Activated naive CD8-positive, alpha-beta T cell treated with anti-CD3 and anti-CD28 coated beads, Interleukin-2, amount 10 ng/mL, durations not matched to agents 7 days and 5 days (primary cell): Measurements from ENCODE around the gene PTCH2. TPM values are rescaled to one million over a fixed set of nuclear protein-coding genes. Genes with fewer than 3 reads are reported as not detected.
"Not testable (repeated sequence)": the region's sequence is repeated elsewhere in the genome, so short reads cannot be mapped to it uniquely, and the experiment has no call there.

ENCODE experiments used
- ATAC-seq: fragments of 150-1000 bp; cut with Tn5 transposase; one replicate; pipeline ENCODE4 v1.10.0; 2021; ENCODE audit warnings: low read depth, moderate library complexity
- POLR2A ChIA-PET: fragments of 350-600 bp; sonication (Branson Sonifier 250); formaldehyde crosslinking; loops from one replicate; lab custom pipeline; 2021; ENCODE audit warnings: antibody characterized with exemption; lab: Charles Lee
- DNase-seq: peaks from one replicate; pipeline ENCODE4 v3.0.0; 2021
- H3K27ac Mint-ChIP-seq: one replicate; pipeline ENCODE4 v1.8.0; 2022; ENCODE audit warnings: mild to moderate bottlenecking, mixed read lengths
- H3K27me3 Mint-ChIP-seq: one replicate; pipeline ENCODE4 v1.8.0; 2022; ENCODE audit warnings: mild to moderate bottlenecking, moderate library complexity, mixed read lengths
- H3K36me3 Mint-ChIP-seq: one replicate; pipeline ENCODE4 v1.8.0; 2021; ENCODE audit warnings: mild to moderate bottlenecking, mixed read lengths
- H3K4me1 Mint-ChIP-seq: one replicate; pipeline ENCODE4 v1.8.0; 2021; ENCODE audit warnings: mixed read lengths
- H3K4me3 Mint-ChIP-seq: one replicate; pipeline ENCODE4 v1.8.0; 2022; ENCODE audit warnings: mild to moderate bottlenecking, moderate library complexity, mixed read lengths
- H3K9me3 Mint-ChIP-seq: one replicate; pipeline ENCODE4 v1.8.0; 2021; ENCODE audit warnings: mixed read lengths
- total RNA-seq, 2 experiments: library from RNA; stranded (reverse); gene quantifications; one replicate each; pipeline ENCODE4 v1.2.3, GENCODE V29; 2021

PTCH2 gene
- total RNA-seq, 2 experiments from 2014 or later = 1.0 to 1.6 TPM

- peaks cover 28% of the 10 kb centered on the region for H3K4me1 Mint-ChIP-seq
- POLR2A ChIA-PET = interaction anchor here (0.7 to 10.1 kb wide), 12 partner anchors 10 to 720 kb away, joined by 3 to 360 read pairs (median 20); partner anchors contain the start of genes ARMH1, BTBD19, HECTD3 and PRDX1
- no peaks in the 10 kb centered on the region for H3K9me3 Mint-ChIP-seq
- H3K27me3 Mint-ChIP-seq = no peaks in the 10 kb centered on the region
- peak overlapping the region; percentile 97 for H3K27ac Mint-ChIP-seq
- H3K36me3 Mint-ChIP-seq = peaks cover 22% of the 10 kb centered on the region
- ATAC-seq (no peak), DNase-seq (peak; percentile 42)
- H3K4me3 Mint-ChIP-seq = peak overlapping the region; percentile 92
These were observed 41.4 kb downstream of the PTCH2 start for GRCh38 chr1:44801491-44802305.

DNA sequence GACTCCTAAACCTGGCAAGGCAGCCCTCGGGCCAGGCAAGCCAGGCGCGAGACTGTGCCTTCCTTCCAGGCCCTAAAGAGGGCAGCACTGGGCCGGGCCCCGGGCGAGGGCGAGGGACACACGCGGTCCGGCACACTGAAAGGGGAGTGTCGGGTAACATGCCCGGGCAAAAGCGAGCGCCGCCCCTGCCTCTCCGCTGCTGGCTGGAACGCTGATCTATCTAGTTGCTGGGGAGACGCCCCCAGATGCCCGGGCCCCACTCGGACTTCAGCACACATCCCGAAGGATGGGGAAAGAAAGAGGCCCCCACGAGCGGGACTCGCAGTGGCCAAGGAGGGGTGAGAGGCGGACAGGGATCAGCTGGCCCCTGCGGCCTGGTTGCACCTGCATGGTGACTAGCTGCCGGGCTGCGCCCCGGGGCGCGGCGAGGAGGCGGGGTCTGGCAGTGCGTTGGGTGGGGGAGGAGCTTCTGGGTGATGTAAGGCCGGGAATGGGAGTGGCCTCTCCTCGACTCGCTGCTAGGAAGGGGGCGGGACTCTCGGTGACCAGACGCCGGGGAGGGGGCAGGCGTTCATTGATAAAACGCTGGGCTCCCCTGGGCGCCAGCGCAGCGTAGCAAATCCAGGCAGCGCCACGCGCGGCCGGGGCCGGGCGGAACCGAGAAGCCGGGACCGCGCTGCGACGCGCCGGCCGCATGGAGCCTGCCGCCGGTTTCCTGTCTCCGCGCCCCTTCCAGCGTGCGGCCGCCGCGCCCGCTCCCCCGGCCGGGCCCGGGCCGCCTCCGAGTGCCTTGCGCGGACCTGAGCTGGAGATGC is 43.1 kb downstream of the PTCH2 start, which contains the start of gene PLK3:
Gene PLK3 (plus strand): TSS at position 608 of the 815 bp plus-strand sequence. CDS start 87 bp downstream, at position 695.
- H3K27ac Mint-ChIP-seq = peak within 1 kb of the TSS; percentile 97
- peaks cover 24% of the 10 kb centered on the region for H3K4me1 Mint-ChIP-seq
- peaks cover 19% of the 10 kb centered on the region for H3K36me3 Mint-ChIP-seq
- ATAC-seq = peak; percentile 77
- peak within 1 kb of the TSS; percentile 92 for H3K4me3 Mint-ChIP-seq
- peak; percentile 96 for DNase-seq
- POLR2A ChIA-PET = interaction anchor here (0.7 to 10.1 kb wide), 22 partner anchors 9 to 693 kb away, joined by 3 to 360 read pairs (median 6); partner anchors contain the start of genes BEST4, BTBD19, EIF2B3 and HECTD3
- H3K27me3 Mint-ChIP-seq = no peaks in the 10 kb centered on the region
- no peaks in the 10 kb centered on the region for H3K9me3 Mint-ChIP-seq

DNA sequence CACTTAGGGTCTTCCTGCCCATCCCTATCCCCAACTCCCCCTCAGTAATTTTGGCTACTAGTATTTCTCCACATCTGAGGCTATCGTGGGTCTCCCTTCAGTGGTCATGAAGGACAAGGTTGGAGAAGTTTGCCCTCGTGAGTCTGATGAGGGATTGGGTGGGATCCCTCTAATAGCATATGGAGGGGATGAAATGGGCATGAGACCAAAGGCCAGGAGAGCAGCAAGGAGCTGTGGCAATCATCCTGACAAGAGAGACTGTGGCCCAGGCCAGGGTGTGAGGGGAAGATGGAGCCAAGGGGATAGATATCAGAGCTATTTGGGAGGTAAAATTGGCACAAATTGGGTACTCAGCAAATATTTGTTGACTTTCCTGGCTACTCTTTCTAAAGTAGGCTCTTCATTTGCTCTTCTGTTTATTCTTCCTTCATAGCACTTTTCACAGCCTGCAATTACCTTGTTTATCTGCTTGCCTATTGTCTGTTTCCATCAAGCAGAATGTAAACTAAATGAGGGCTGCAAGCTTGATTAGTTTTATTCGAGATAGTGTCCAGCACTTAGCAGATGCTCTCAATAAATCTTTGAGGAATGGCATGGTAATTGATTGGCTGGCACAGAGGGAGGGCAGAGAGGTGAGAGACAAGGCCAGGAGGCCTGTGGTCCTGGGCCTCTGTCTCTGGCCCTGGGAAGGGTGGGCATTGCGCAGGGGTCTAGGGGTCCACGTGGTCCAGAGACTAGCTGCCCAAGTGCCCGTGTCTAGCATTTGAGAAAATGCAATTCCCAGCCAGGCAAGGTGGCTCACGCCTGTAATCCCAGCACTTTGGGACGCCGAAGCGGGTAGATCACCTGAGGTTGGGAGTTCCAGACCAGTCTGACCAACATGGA is 44.3 kb downstream of the PTCH2 start:
- no peak overlapping the region for H3K4me3 Mint-ChIP-seq
- peaks cover 16% of the 10 kb centered on the region for H3K36me3 Mint-ChIP-seq
- POLR2A ChIA-PET = interaction anchor here (0.7 to 10.1 kb wide), 9 partner anchors 8 to 188 kb away, joined by 5 to 360 read pairs (median 10); partner anchors contain the start of genes BTBD19, EIF2B3 and RPS8
- no peaks in the 10 kb centered on the region for H3K9me3 Mint-ChIP-seq
- no peaks in the 10 kb centered on the region for H3K27me3 Mint-ChIP-seq
- DNase-seq (peak; percentile 28), ATAC-seq (no peak)
- H3K27ac Mint-ChIP-seq = peak overlapping the region; percentile 92
- peaks cover 24% of the 10 kb centered on the region for H3K4me1 Mint-ChIP-seq

DNA sequence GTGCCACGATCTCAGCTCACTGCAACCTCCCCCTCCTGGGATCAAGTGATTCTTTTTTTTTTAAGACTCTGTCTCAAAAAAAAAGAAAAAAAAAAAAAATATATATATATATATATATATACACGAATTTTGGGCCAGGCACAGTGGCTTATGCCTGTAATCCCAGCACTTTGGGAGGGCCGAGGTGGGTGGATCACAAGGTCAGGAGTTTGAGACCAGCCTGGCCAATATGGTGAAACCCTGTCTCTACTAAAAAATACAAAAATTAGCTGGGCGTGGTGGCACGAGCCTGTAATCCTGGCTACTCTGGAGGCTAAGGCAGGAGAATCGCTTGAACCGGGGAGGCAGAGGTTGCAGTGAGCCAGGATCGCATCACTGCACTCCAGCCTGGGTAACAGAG is 45.2 kb downstream of the PTCH2 start:
- H3K4me3 Mint-ChIP-seq, ATAC-seq, H3K27ac Mint-ChIP-seq, H3K27me3 Mint-ChIP-seq, H3K9me3 Mint-ChIP-seq: not testable (repeated sequence)
- peak; percentile 21 for DNase-seq
- POLR2A ChIA-PET = interaction anchor here (1.3 to 10.1 kb wide), 5 partner anchors 11 to 76 kb away, joined by 9 to 360 read pairs (median 10); partner anchors contain the start of genes BTBD19 and RNU5D-1
- peaks cover 11% of the 10 kb centered on the region for H3K36me3 Mint-ChIP-seq
- H3K4me1 Mint-ChIP-seq = peaks cover 19% of the 10 kb centered on the region

- H3K27me3 Mint-ChIP-seq = no peaks in the 10 kb centered on the region
- ATAC-seq (no peak), DNase-seq (peak; percentile 24)
- no peak overlapping the region for H3K27ac Mint-ChIP-seq
- H3K9me3 Mint-ChIP-seq = no peaks in the 10 kb centered on the region
- POLR2A ChIA-PET = interaction anchor here (0.8 to 3.4 kb wide), 7 partner anchors 10 to 71 kb away, joined by 3 to 24 read pairs (median 14); partner anchors contain the start of genes RNU5D-1 and RPS8
- no peak overlapping the region for H3K4me3 Mint-ChIP-seq
- H3K4me1 Mint-ChIP-seq = no peaks in the 10 kb centered on the region
- no peaks in the 10 kb centered on the region for H3K36me3 Mint-ChIP-seq
These were observed 50.1 kb downstream of the PTCH2 start for GRCh38 chr1:44792736-44793502.

DNA sequence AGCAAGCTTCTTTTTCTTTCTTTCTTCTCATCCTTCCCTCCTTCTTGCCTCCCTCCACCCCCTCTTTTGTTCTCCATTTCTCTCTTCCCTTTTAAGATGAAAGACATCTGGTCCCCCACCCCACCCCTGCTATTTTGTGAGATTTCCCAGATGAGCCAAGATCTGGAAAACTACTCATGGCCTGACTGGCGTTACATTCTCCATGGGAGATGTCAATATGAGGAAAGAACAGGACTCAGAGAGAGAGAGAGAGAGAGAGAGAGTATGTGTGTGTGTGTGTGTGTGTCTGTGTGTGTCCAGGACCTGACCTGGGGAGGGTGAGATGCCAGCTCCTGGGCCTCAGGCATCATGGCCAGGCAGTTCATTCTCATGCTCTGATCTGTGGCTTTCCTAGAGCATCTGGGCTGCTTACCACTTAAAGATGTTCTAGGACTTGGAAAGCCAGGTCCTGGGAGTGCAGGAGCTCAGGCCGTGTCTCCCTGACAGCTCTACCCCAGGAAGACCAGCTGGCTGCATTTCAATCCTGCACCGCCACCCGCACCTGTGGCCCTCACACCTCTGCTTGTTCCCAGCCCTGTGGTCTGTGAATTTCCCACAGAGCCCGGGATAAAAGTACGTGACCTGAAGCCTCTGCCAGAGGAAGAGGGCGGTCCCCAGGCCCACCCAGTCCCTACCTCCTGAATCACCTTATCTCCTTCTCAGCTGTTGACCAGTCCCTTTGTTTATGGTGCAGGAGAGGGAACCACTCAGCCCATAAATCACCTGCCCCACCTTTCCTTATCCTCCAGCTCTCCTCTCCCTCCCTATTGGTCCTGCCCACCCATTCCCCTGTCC is 51.9 kb downstream of the PTCH2 start:
- H3K9me3 Mint-ChIP-seq = no peaks in the 10 kb centered on the region
- H3K27ac Mint-ChIP-seq = no peak overlapping the region
- H3K4me1 Mint-ChIP-seq = peaks cover 4% of the 10 kb centered on the region
- no peak overlapping the region for H3K4me3 Mint-ChIP-seq
- POLR2A ChIA-PET = interaction anchor here (1.1 to 8.4 kb wide), 7 partner anchors 9 to 221 kb away, joined by 6 to 93 read pairs (median 11); partner anchors contain the start of genes HECTD3, PLK3, RNU5D-1 and RPS8
- no peak for DNase-seq
- no peak for ATAC-seq
- H3K27me3 Mint-ChIP-seq = no peaks in the 10 kb centered on the region
- no peaks in the 10 kb centered on the region for H3K36me3 Mint-ChIP-seq

DNA sequence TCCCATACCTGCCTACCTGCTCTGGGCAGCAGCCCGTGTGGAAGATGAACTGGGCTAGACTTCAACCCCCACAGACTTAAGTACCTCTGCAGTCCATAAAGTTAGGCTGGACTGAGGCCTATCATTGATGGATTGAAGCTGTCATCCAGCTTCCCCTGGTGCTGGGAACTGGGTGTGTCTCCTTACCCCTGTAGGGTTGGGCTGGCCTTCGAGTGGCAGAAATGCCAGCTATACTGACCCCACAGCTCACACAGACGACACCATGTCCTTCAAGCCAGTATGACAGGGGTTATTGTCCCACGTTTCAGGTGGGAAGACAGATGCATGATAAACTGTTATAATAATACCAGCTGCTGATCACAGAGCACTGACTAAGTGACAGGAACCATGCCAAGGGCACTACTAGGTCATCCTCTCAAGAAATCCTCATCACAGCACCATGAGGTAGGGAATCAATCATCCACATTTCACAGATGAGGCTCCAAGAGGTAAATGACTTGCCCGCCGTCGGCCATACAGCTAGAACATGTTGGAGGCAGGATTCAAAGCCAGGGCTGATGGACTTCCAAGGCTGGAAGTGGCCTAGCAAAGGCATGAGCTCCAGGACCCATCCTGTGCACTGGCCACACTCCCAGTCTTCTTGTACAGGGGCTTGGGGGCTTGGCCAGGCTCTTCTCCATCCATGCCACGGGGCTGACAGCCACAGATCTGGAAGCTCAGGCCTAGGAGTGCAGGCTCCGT is 54.8 kb downstream of the PTCH2 start, which contains the start of gene BEST4:
Gene BEST4 (minus strand): TSS at position 51 of the 741 bp plus-strand sequence. CDS start 465 bp downstream, outside the sequence.
- no peaks in the 10 kb centered on the region for H3K27me3 Mint-ChIP-seq
- H3K9me3 Mint-ChIP-seq = no peaks in the 10 kb centered on the region
- no peak within 1 kb of the TSS for H3K27ac Mint-ChIP-seq
- H3K4me3 Mint-ChIP-seq = no peak within 1 kb of the TSS
- peaks cover 25% of the 10 kb centered on the region for H3K4me1 Mint-ChIP-seq
- DNase-seq (no peak), ATAC-seq (no peak)
- POLR2A ChIA-PET = interaction anchor here (0.9 to 8.4 kb wide), 6 partner anchors 12 to 67 kb away, joined by 4 to 93 read pairs (median 34); partner anchors contain the start of genes PLK3, RNU5D-1 and RPS8
- H3K36me3 Mint-ChIP-seq = peaks cover under 1% of the 10 kb centered on the region

- H3K4me3 Mint-ChIP-seq = no peak overlapping the region
- no peak overlapping the region for H3K27ac Mint-ChIP-seq
- H3K4me1 Mint-ChIP-seq = peaks cover 26% of the 10 kb centered on the region
- DNase-seq (no peak), ATAC-seq (no peak)
- no peaks in the 10 kb centered on the region for H3K27me3 Mint-ChIP-seq
- no peaks in the 10 kb centered on the region for H3K9me3 Mint-ChIP-seq
- peaks cover 4% of the 10 kb centered on the region for H3K36me3 Mint-ChIP-seq
- POLR2A ChIA-PET = interaction anchor here (0.9 to 8.4 kb wide), 7 partner anchors 9 to 66 kb away, joined by 4 to 93 read pairs (median 9); partner anchors contain the start of genes PLK3, RNU5D-1 and RPS8
These were observed 55.5 kb downstream of the PTCH2 start for GRCh38 chr1:44787506-44787905.

GRCh38 chr1:44786841-44787426 is 56.1 kb downstream of the PTCH2 start:
- ATAC-seq = no peak
- H3K27me3 Mint-ChIP-seq = no peaks in the 10 kb centered on the region
- no peak for DNase-seq
- H3K4me1 Mint-ChIP-seq = peaks cover 26% of the 10 kb centered on the region
- peaks cover 4% of the 10 kb centered on the region for H3K36me3 Mint-ChIP-seq
- POLR2A ChIA-PET = interaction anchor here (1.0 to 8.4 kb wide), 8 partner anchors 10 to 553 kb away, joined by 3 to 93 read pairs (median 34); partner anchors contain the start of genes BTBD19, DYNLT4, HECTD3 and MUTYH
- peak overlapping the region; percentile 71 for H3K27ac Mint-ChIP-seq
- no peaks in the 10 kb centered on the region for H3K9me3 Mint-ChIP-seq
- peak overlapping the region; percentile 66 for H3K4me3 Mint-ChIP-seq
